Upper lobe of left lung (tissue), 6 donors: ENCODE results near the gene STAC. TPM values are rescaled to one million over a fixed set of nuclear protein-coding genes. Genes with fewer than 3 reads are reported as not detected.
A peak's percentile ranks its signal among the peaks of the same experiment; 100 is the strongest.

Experiments used
- ATAC-seq, 2 donors: fragments of 200-7000 bp; cut with Tn5 transposase; one replicate each; pipeline ENCODE4 v1.9.1; 2022; ENCODE audit warnings: mild to moderate bottlenecking in 2 of 2, moderate library complexity in 2 of 2; ENCODE audit not compliant: low FRiP score in 2 of 2
- DNase-seq, 2 donors: peaks; one replicate each; pipeline ENCODE4 v3.0.0-alpha.2; 2019 to 2020
- H3K27ac ChIP-seq, 4 donors: fragments of 200-600 bp; sonication (generic); one replicate each; pipeline ENCODE4 v1.5.1; 2016 to 2019
- H3K27me3 ChIP-seq, 4 donors: fragments of 200-600 bp; sonication (generic); one replicate each; pipeline ENCODE4 v1.5.1; 2017 to 2019
- H3K36me3 ChIP-seq, 4 donors: fragments of 200-600 bp; sonication (generic); one replicate each; pipeline ENCODE4 v1.5.1; 2016 to 2019
- H3K4me1 ChIP-seq, 4 donors: fragments of 200-600 bp; sonication (generic); one replicate each; pipeline ENCODE4 v1.5.1; 2018 to 2019
- H3K4me3 ChIP-seq, 4 donors: fragments of 200-600 bp; sonication (generic); one replicate each; pipeline ENCODE4 v1.5.1; 2017 to 2019; ENCODE audit warnings: mild to moderate bottlenecking in 2 of 4, moderate library complexity in 1 of 4
- H3K9me3 ChIP-seq, 4 donors: fragments of 200-600 bp; sonication (generic); one replicate each; pipeline ENCODE4 v1.5.1; 2018 to 2019
- CTCF ChIP-seq, 6 experiments: fragments of 450-650 bp in 4 of 6; fragments of 200-600 bp in 2 of 6; sonication (generic) in 2 of 6; IDR thresholded peaks; one replicate each; pipeline ENCODE4 v1.5.1; 2016 to 2019; ENCODE audit warnings: antibody characterized with exemption in 6 of 6
- EP300 ChIP-seq, 4 donors: sonication (generic); formaldehyde crosslinking; IDR thresholded peaks; one replicate each; pipeline ENCODE4 v1.5.1; 2017; ENCODE audit warnings: antibody characterized with exemption in 4 of 4, control low read depth in 2 of 4
- POLR2A ChIP-seq, 4 donors: fragments of 450-650 bp; IDR thresholded peaks; one replicate each; pipeline ENCODE4 v1.5.1; 2016 to 2017; ENCODE audit warnings: antibody characterized with exemption in 4 of 4, mild to moderate bottlenecking in 2 of 4
- POLR2AphosphoS5 ChIP-seq, 2 donors: sonication (generic); formaldehyde crosslinking; IDR thresholded peaks; one replicate each; pipeline ENCODE4 v1.5.1; 2017; ENCODE audit warnings: antibody characterized with exemption in 2 of 2
- WGBS, 2 donors: methylation state at CpG; one replicate each; pipeline ENCODE4 v1.1.5; 2017 to 2018; 5-methylcytosine and 5-hydroxymethylcytosine counted together
- total RNA-seq, 6 donors: library from RNA; depleted of rRNA in 4 of 6; stranded (reverse); fragments of >200 nt in 4 of 6; gene quantifications; one replicate each; pipeline versions ENCODE4 v1.1.0 to v1.2.1, GENCODE V29; 2016 to 2021
- donor health status: DM: no; HTN: no; CAD: no; lungs with moderate emphysema.
- donor health status: DM: no; HTN: yes; CAD: no; lungs with severe emphysema.

STAC gene
- total RNA-seq, 6 donors from 2014 or later: 11.5 to 31.2 (median 23.5) TPM

- WGBS, 2 donors: 75 to 76% methylated on average over 3 of the region's 3 CpGs
- Histone ChIP-seq H3K36me3 (no peaks in the 10 kb centered on the region), H3K27me3 (no peaks in the 10 kb centered on the region), H3K9me3 (no peaks in the 10 kb centered on the region), H3K4me1 (no peaks in the 10 kb centered on the region), H3K27ac (no peak overlapping the region), H3K4me3 (no peak overlapping the region)
- DNase-seq (no peak), ATAC-seq (no peak)
- TF ChIP-seq CTCF (IDR thresholded peaks at IDR 0.05) (no peak), EP300 (IDR thresholded peaks at IDR 0.05) (no peak), POLR2A (IDR thresholded peaks at IDR 0.05) (no peak), POLR2AphosphoS5 (IDR thresholded peaks at IDR 0.05) (no peak)
Measured at GRCh38 chr3:36373666-36374065, 6.6 kb upstream of the STAC start.

DNA sequence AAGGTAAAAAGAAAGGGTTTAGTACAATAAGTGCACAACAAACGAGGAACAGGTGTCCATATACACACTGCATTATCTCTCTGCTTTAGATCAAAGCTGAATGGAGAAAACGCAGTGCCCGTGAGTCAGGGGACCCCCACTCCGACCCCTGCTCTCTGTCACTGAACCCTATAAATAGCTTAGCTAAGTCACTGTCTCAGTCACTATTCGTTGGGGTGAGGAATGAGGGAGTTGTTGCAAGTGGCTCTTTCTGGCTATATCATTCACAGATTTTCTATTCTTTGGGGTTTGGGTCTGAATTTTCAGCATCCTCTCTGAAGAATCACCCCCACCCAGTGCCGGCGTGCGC lies 458 bp upstream of the STAC start:
- 32 to 42% methylated on average over 8 of the region's 8 CpGs for WGBS, 2 donors
- H3K27ac ChIP-seq: no peak overlapping the region
- no peak for ATAC-seq

GRCh38 chr3:36381311-36381956 lies 1.1 kb downstream of the STAC start:
- ATAC-seq (no peak), DNase-seq (no peak)
- Histone ChIP-seq H3K9me3 (no peaks in the 10 kb centered on the region), H3K27ac (no peak overlapping the region), H3K4me1 (peaks cover 7 to 16% (median 13%) of the 10 kb centered on the region in 4 donors), H3K4me3 (peak overlapping the region in 3 of 4 donors; percentile 44 to 56 (median 54)), H3K27me3 (peaks cover 0 to 7% (median 2%) of the 10 kb centered on the region in 4 donors), H3K36me3 (no peaks in the 10 kb centered on the region)
- TF ChIP-seq CTCF (IDR thresholded peaks at IDR 0.05) (no peak), EP300 (IDR thresholded peaks at IDR 0.05) (no peak), POLR2AphosphoS5 (IDR thresholded peaks at IDR 0.05) (no peak), POLR2A (IDR thresholded peaks at IDR 0.05) (no peak)
- 57 to 58% methylated on average over 8 of the region's 8 CpGs for WGBS, 2 donors

More for the DNA sequence above, 458 bp upstream of the STAC start:
- Histone ChIP-seq H3K4me1 (peaks cover 7 to 16% (median 13%) of the 10 kb centered on the region in 4 donors), H3K4me3 (peak overlapping the region in 3 of 4 donors; percentile 44 to 56 (median 54)), H3K36me3 (no peaks in the 10 kb centered on the region), H3K9me3 (no peaks in the 10 kb centered on the region), H3K27me3 (peaks cover 0 to 7% (median 2%) of the 10 kb centered on the region in 4 donors)
- TF ChIP-seq POLR2AphosphoS5 (IDR thresholded peaks at IDR 0.05) (no peak), CTCF (IDR thresholded peaks at IDR 0.05) (no peak), POLR2A (IDR thresholded peaks at IDR 0.05) (no peak), EP300 (IDR thresholded peaks at IDR 0.05) (no peak)
- DNase-seq: no peak

DNA sequence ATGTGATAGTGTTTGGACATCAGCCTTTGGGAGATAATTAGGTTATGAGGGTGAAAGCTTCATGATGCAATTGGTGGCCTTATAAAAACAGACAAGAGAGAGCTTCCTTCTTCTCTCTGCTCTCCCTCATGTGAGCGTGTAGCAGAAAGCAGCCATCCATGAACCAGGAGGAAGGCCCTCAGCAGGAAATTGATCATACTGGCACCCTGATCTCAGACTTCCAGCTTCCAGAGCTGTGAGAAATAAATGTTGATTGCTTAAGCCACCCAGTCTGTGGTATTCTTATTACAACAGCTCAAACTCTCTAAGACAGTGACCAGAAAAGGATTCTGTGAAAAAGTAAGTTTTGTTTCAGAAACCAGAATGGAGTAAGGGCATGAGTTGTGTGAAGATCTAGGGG lies 13.3 kb downstream of the STAC start:
- no peaks in the 10 kb centered on the region for H3K36me3 ChIP-seq
- TF ChIP-seq POLR2AphosphoS5 (IDR thresholded peaks at IDR 0.05) (no peak), EP300 (IDR thresholded peaks at IDR 0.05) (no peak), POLR2A (IDR thresholded peaks at IDR 0.05) (no peak), CTCF (IDR thresholded peaks at IDR 0.05) (no peak)
- no peaks in the 10 kb centered on the region for H3K27me3 ChIP-seq
- no peaks in the 10 kb centered on the region for H3K9me3 ChIP-seq
- no peak overlapping the region for H3K4me3 ChIP-seq
- ATAC-seq (peak in 1 of 2 donors; percentile 51), DNase-seq (no peak)
- no peak overlapping the region for H3K27ac ChIP-seq
- H3K4me1 ChIP-seq: no peaks in the 10 kb centered on the region
- WGBS, 2 donors: 60 to 89% methylated on average over 1 of the region's 1 CpG

- H3K27me3 ChIP-seq: no peaks in the 10 kb centered on the region
- H3K4me3 ChIP-seq: no peak overlapping the region
- DNase-seq (no peak), ATAC-seq (peak in 1 of 2 donors; percentile 36)
- no peak overlapping the region for H3K27ac ChIP-seq
- H3K9me3 ChIP-seq: no peaks in the 10 kb centered on the region
- H3K4me1 ChIP-seq: no peaks in the 10 kb centered on the region
- TF ChIP-seq EP300 (IDR thresholded peaks at IDR 0.05) (no peak), CTCF (IDR thresholded peaks at IDR 0.05) (no peak)
- H3K36me3 ChIP-seq: no peaks in the 10 kb centered on the region
Measured at GRCh38 chr3:36394176-36394575, 13.9 kb downstream of the STAC start.
